ENCODE data around the gene E4F1.

Gene E4F1

DNA sequence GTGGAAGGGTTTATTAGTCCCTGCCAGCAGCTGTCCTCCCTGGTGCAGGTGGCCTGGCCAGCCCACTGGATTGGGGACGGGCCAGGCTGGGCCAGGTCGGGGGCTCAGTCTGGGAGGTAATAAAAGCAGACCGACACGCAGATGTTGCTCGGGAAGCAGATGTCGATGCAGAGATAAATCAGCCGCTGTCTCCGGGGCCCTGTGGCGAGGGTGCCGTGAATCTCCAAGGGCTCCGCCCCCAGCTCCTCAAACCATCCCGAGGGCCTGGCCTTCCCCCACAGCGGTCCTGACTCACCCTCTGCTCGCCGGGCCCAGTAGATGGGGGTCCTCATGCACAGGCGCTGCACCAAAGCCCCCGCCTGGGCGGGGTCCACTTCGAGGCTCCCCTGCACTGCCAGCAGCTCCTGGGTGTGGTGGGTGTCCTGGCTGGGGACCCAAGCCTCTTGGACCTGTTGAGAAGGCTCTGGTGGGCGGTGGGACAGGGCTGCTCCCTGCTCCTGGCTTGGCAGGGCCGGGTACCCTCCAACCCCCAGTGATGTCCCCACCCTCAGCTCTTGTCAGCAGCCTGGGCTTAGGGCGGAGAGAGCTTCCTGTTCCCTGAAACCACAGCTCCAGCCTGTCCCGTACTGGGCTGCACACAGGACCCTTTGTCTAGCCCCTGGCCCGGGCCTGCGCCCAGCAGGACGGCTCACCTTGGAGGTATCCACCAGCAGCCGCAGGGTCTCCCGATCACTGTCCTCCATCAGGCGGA, 14.0 kb upstream of the E4F1 start:
- Histone ChIP-seq H3K4me2 (ENCODE audit: low read length) (no peak overlapping the region), H3K79me2 (ENCODE audit: low read length) (peaks cover 37% of the 10 kb centered on the region), H3K9me3 (ENCODE audit: insufficient read depth, low read length) (no peaks in the 10 kb centered on the region), H3K27me3 (ENCODE audit: low read depth, low read length) (no peaks in the 10 kb centered on the region), H4K20me1 (ENCODE audit: insufficient read depth, low read length) (peaks cover 7% of the 10 kb centered on the region), H3K4me3 (ENCODE audit: low read length) (no peak overlapping the region), H3K4me1 (ENCODE audit: low read length) (peaks cover 24% of the 10 kb centered on the region), H2AFZ (ENCODE audit: low read depth, low read length) (no peak overlapping the region), H3K9ac (ENCODE audit: low read length) (no peak overlapping the region), H3K36me3 (replicated peaks; ENCODE audit: low read depth, low read length) (peaks cover 25% of the 10 kb centered on the region), H3K27ac (ENCODE audit: low read length) (no peak overlapping the region)
- no peak for TF ChIP-seq CTCF (IDR thresholded peaks at IDR 0.05; ENCODE audit: low read depth, low read length)
- no peak for TF ChIP-seq EZH2phosphoT487 (IDR thresholded peaks at IDR 0.05; ENCODE audit: low read depth)

DNA sequence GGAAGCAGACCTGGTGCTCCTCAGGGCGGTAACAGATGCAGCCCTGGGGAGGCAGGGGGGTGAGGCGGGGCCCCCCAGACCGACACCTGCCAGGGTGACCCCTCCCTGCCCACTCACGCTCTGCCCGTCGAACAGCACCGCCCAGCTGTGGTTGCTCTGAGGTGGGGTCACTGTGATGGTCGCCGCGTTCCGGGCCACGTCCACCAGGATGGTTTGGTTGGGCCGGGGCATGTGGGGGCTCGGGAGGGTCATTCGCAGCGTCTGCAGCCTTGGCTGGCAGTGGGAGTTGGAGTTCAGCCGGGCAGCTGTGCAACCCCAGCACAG, 13.4 kb upstream of the E4F1 start:
- H3K27ac ChIP-seq (ENCODE audit: low read length) = no peak overlapping the region
- peaks cover 25% of the 10 kb centered on the region for H3K36me3 ChIP-seq (replicated peaks; ENCODE audit: low read depth, low read length)
- H2AFZ ChIP-seq (ENCODE audit: low read depth, low read length) = no peak overlapping the region
- no peak overlapping the region for H3K4me2 ChIP-seq (ENCODE audit: low read length)
- H3K27me3 ChIP-seq (ENCODE audit: low read depth, low read length) = no peaks in the 10 kb centered on the region
- H3K79me2 ChIP-seq (ENCODE audit: low read length) = peaks cover 37% of the 10 kb centered on the region
- no peak for TF ChIP-seq EZH2phosphoT487 (IDR thresholded peaks at IDR 0.05; ENCODE audit: low read depth)
- TF ChIP-seq CTCF (IDR thresholded peaks at IDR 0.05; ENCODE audit: low read depth, low read length) = no peak
- H4K20me1 ChIP-seq (ENCODE audit: insufficient read depth, low read length) = peaks cover 7% of the 10 kb centered on the region
- peaks cover 21% of the 10 kb centered on the region for H3K4me1 ChIP-seq (ENCODE audit: low read length)
- H3K4me3 ChIP-seq (ENCODE audit: low read length) = no peak overlapping the region
- H3K9me3 ChIP-seq (ENCODE audit: insufficient read depth, low read length) = no peaks in the 10 kb centered on the region
- no peak overlapping the region for H3K9ac ChIP-seq (ENCODE audit: low read length)

DNA sequence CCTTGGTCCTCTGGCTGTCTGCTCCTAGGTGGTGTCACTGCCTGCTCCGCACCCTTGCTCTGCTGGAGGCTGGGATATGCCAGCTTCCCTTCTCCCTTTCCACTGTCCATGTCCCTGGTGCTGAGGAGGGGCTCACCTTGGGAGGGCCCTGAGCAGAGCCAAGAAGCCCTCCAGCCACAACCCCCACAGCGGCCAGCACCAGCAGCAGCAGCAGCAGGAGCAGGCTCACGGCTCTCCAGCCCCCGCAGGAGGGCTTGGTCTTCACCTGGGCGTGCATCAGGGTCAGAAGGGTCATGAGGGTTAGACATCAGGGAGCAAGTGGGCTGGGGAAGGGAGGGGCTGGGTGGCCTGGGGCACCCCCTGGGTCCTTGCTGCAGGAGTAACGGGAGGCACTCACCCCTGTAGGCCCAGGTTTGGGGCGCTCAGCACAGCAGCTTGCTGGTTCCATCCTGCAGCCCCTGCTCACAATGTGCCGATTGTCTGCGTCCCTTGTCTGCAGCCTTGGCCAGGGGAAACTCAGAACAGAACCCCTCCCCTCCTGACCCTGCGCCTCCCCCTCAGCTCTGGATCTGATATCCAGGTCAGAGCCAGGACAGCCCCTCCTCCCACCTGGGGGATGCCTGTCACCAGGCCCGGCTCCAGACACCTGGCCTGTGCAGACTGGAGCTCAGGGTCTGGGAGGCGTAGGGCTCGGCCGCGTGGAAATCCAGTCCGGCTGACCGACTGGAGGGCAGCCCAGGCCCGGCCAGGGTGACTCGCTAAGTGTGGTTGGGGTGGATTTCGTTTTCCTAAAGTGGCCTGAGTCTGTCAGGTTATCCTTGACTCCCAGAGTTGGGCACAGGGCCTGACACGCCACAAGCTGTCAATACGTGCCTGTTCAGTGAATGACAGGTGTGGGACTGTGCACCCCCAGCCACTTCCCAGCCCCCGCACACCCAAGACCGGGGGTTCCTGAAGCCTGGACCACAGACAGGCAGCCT, 12.7 kb upstream of the E4F1 start, which contains the start of gene BRICD5:
Gene BRICD5, minus strand, starts transcription at position 478 of the 980 bp plus-strand sequence. Its CDS starts 30 bp downstream, at position 448.
- Histone ChIP-seq H3K4me3 (ENCODE audit: low read length) (no peak within 1 kb of the TSS), H4K20me1 (ENCODE audit: insufficient read depth, low read length) (peaks cover 7% of the 10 kb centered on the region), H3K9me3 (ENCODE audit: insufficient read depth, low read length) (no peaks in the 10 kb centered on the region), H3K36me3 (replicated peaks; ENCODE audit: low read depth, low read length) (peaks cover 25% of the 10 kb centered on the region), H3K27ac (ENCODE audit: low read length) (no peak within 1 kb of the TSS), H3K4me2 (ENCODE audit: low read length) (no peak within 1 kb of the TSS), H3K27me3 (ENCODE audit: low read depth, low read length) (no peaks in the 10 kb centered on the region), H2AFZ (ENCODE audit: low read depth, low read length) (no peak within 1 kb of the TSS), H3K79me2 (ENCODE audit: low read length) (peaks cover 37% of the 10 kb centered on the region), H3K9ac (ENCODE audit: low read length) (no peak within 1 kb of the TSS), H3K4me1 (ENCODE audit: low read length) (peaks cover 21% of the 10 kb centered on the region)
- TF ChIP-seq CTCF (IDR thresholded peaks at IDR 0.05; ENCODE audit: low read depth, low read length) = no peak
- TF ChIP-seq EZH2phosphoT487 (IDR thresholded peaks at IDR 0.05; ENCODE audit: low read depth) = no peak

GRCh38 chr16:2211923-2212347, 11.5 kb upstream of the E4F1 start:
- H3K9me3 ChIP-seq (ENCODE audit: insufficient read depth, low read length) = no peaks in the 10 kb centered on the region
- peaks cover 24% of the 10 kb centered on the region for H3K79me2 ChIP-seq (ENCODE audit: low read length)
- no peak overlapping the region for H3K4me2 ChIP-seq (ENCODE audit: low read length)

More at GRCh38 chr16:2211923-2212347, 11.5 kb upstream of the E4F1 start:
- Histone ChIP-seq H3K9ac (ENCODE audit: low read length) (no peak overlapping the region), H3K27ac (ENCODE audit: low read length) (no peak overlapping the region), H3K27me3 (ENCODE audit: low read depth, low read length) (no peaks in the 10 kb centered on the region), H4K20me1 (ENCODE audit: insufficient read depth, low read length) (peaks cover 7% of the 10 kb centered on the region), H3K4me3 (ENCODE audit: low read length) (no peak overlapping the region), H3K4me1 (ENCODE audit: low read length) (peaks cover 13% of the 10 kb centered on the region), H3K36me3 (replicated peaks; ENCODE audit: low read depth, low read length) (peaks cover 22% of the 10 kb centered on the region), H2AFZ (ENCODE audit: low read depth, low read length) (no peak overlapping the region)
- TF ChIP-seq EZH2phosphoT487 (IDR thresholded peaks at IDR 0.05; ENCODE audit: low read depth) = no peak

Data from OCI-LY3 (cell line).